GM19193 (cell line): ENCODE measurements around the gene SOX9.

Source experiments
- POLR2A ChIP-seq: IDR thresholded peaks from 4 replicates; pipeline ENCODE4 v1.6.1; 2011; ENCODE audit not compliant: insufficient read depth, insufficient read length; ENCODE audit errors: extremely low read depth

SOX9 gene

DNA sequence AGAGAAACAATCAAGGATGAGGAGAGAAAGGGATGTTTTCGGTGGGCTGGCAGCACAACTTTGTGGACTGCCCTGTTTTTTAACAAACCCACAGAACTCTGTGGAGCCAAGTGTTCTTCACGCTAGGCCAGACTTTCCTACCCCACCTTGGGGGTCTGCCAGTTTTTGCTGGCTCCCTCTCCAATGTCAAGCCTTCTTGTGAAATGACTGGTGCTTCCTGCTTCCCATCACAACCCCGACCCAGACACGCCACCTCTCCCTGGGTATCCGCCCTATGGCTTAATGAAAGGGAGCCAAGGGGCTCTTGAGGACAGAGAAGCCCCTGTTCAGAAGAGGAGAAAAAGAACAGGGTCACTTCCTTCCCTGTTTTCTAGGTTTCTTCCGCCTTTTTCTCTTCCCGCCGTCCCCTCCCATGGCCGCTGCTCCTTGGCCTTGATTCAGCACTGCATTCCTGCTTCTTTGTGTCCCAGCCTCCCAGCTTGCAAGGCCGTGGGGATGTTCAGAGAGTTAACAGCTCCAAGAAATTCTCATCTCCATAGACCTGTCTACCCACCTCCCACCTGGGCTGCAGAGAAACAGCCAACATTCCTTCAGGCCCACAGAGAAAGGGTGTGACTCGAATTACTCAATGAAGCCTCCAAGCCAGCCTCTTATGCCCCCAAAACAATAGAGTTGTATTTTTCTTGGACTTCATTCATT, 16.5 kb upstream of the SOX9 start:
- TF ChIP-seq POLR2A, result no peak

- no peak for TF ChIP-seq POLR2A
Measured at GRCh38 chr17:72104863-72105234, 16.0 kb upstream of the SOX9 start.

- TF ChIP-seq POLR2A, result no peak
Measured at GRCh38 chr17:72107100-72107499, 13.7 kb upstream of the SOX9 start.

DNA sequence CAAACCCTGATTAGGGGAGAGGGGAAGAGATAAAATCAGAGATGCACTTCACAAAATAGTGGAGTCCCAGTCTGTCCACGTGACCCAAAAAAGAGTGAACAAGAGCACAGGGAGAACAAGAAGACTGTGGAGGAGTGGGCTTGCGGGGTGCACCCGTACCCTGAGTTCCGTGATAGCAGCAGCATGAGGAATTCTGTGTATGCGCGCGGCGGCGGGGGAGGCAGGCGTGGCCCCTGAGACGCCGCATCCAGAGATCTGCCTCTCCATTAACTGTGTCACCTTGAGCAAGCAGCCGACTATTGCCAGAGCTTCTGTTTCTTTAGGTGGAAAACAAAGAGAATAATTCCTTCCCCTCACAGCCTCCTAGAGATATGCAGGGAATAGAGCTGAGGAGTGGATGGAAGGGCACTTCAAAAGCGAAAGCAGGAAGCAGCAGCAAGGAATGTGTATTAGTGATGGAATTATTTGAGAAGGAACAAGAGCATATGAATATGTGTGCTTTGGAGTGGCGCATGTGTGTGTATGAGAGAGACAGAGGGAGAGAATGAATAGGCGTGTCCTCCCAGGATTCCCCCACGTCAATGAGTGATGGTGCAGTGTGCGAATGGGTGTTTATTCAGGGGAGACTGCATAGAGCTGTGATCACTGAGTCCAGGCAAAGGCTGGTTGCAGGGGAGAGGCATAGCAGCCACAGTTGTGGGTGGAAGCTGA, 10.4 kb upstream of the SOX9 start:
- no peak for TF ChIP-seq POLR2A

DNA sequence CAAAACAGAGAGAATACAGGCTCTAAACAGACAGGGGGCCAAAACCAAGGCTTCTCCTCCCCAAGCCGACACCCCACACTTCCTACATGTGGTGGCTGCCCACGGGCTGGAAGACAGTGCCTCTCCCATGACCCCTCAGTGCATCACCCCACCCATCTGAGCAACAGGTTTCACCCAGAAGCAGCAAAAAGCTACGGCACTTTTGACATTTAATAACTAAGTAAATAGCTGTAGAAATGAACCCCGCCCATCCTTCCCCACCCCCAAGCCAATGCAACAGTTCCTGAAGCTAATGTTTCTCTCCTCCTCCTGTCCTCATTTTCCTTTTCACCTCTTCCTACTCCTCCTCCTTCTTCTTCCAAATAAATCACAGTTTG, 9.9 kb upstream of the SOX9 start:
- no peak for TF ChIP-seq POLR2A

DNA sequence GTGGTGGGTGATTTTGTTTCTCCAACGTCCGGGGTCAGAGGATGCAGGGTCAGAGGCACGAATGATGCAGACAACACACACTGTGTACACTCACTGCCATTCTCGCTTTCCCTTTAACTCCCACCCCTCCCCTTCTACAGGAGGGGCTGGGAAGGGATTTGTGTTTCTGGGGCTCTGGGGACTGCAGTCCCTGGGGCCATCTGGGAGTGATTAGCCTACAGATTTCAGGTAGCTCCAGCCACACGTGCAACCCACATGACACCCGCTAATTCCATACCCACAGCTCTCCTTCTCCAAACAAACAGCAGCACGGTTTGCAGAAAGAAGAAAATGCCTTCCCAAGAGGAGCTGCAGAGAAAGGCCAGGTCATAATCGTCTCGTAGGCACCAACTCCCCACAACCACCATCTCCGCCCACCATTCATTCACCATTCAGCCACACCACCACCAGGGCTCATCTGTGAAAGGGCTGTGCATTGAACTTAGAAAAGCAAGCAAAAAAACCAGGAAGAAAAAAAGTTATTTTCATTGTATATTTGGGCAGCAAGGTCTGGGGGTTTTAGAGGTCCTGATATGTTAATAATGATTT, 9.4 kb upstream of the SOX9 start:
- TF ChIP-seq POLR2A, result no peak

- TF ChIP-seq POLR2A, result no peak
Measured at GRCh38 chr17:72113751-72114150, 7.1 kb upstream of the SOX9 start.

DNA sequence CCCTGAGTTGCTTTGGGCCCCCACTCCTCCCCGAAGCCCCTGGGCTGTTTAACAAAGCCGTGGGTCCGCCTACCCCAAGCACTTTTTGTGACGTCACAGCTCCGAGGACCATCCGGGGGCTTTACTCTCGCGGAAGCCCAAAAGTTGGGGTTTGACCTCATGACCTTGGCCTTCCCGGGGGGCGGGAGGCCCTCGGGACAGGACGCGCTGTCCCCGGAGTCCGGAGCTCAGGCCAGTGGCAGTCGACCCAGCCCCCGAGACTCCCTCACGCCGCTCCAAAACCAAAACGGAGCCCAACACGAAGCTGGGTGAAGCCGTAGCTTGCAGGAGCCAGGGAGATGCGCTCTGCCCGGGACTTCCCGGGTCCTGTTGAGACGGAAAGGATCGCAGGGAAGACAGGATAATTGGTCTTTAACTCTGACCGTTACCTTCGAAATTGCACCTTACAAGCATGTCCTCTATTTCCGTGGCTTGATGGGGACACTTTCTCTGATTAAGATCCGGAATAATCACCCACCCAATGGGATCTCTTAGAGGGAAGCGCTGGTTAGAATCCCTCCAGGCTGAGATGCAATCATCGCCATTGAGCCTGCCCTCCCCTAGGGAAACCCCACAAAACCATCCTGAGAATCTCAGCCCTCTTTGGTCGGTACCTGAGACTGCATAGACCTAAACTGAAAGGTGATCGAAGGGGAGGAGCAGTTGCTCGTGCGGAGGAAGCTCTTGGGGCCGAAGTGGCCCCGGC, 4.9 kb upstream of the SOX9 start:
- no peak for TF ChIP-seq POLR2A

DNA sequence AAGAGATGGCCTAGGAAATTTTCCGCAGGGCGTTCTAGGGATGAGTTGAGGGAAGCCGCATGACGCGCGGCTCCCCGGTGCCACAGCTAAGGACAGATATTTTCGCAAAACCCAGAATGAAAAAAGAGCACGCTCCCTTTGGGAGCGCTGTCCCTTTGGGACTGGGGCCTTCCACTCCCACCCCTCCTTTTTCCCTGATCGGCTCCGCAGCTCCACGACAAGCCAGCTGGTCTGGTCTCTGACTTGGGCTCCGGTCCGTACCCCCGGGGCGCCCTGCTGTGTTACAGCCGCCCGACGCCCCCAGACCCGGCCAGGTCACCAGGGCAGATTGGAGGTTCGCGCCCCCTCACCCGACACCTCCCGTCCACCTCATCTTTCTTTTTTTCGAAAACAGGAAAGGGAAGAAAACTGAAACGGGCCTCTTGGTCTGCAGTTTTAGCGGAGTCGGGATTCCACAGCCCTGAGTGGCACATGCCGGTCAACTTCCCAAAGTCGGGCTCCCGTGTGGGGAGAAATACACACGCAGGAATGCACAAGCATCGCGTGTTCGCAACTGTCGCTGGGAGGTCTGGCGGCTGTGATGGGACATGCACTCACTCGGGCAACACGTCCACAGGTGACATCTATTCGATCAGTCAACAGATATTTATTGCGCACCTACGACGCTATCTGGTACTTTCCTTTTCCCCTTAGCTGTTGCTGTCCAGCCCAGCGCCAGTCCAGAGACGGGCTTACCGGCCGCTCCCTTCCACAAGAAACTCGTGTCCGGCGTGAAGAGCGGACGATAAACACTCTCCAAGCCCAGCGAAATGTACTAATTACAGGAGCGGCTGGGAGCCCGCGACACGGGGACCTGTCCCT, 3.9 kb upstream of the SOX9 start:
- no peak for TF ChIP-seq POLR2A

- TF ChIP-seq POLR2A, result no peak
Measured at GRCh38 chr17:72117535-72118334, 3.1 kb upstream of the SOX9 start.

DNA sequence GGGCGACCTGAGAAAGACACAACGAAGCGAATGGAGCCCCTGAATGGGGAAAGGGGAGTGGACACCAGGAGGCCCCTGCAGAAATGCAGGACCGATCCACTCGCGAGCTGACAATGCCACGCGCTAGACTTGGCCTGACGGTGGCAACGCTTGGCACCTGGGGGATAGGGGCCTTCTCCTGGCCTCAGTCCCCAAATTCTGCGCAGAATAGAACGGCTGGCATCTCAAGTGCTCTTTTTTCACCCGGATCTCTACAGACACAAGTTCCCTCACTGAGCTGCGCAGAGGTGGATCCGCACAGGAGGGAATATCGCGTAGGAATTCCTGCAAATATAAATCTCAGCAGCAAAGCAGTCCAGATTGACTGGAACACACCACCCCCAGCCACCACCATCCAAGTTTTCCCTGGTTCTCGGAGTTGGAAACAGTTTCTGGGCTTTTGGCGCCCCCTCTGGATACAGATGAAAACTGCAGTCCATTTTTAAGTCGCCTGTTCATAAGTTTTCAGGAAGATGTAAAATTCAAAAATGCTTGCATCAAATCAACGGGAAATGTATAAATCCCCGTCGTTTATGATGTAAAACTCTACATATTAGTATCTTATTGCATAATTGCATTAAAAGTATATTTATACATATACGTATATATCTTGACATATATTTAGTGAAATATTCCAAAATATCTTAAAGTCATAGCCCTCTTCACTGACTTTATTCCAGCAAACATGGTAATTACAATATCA, 2.3 kb upstream of the SOX9 start:
- no peak for TF ChIP-seq POLR2A

GRCh38 chr17:72119077-72119872, 1.5 kb upstream of the SOX9 start:
- TF ChIP-seq POLR2A, result no peak

GRCh38 chr17:72119873-72120641, 763 bp upstream of the SOX9 start:
- no peak for TF ChIP-seq POLR2A
